Astrocyte of the spinal cord (primary cell): ENCODE data around the gene NANOS2.

Experiments used
- DNase-seq: peaks from one replicate; pipeline ENCODE4 v3.0.0; 2011; ENCODE audit warnings: low read depth, low spot score
- H3K4me3 ChIP-seq: 2 replicates; pipeline ENCODE4 v1.5.1; 2011; ENCODE audit warnings: low read depth, mild to moderate bottlenecking, low read length, moderate library complexity
- in situ Hi-C: cut with HindIII; loops from 2 replicates; pipeline ENCODE4 v1.10.0; 2017; ENCODE audit warnings: low sequenced_read_pairs
- TF ChIP-seq, protein P1 (sequence below): IDR thresholded peaks from 2 replicates; pipeline ENCODE4 v1.5.1; 2012; ENCODE audit warnings: low read depth, mild to moderate bottlenecking, low read length, inconsistent platforms

The NANOS2 gene

DNA sequence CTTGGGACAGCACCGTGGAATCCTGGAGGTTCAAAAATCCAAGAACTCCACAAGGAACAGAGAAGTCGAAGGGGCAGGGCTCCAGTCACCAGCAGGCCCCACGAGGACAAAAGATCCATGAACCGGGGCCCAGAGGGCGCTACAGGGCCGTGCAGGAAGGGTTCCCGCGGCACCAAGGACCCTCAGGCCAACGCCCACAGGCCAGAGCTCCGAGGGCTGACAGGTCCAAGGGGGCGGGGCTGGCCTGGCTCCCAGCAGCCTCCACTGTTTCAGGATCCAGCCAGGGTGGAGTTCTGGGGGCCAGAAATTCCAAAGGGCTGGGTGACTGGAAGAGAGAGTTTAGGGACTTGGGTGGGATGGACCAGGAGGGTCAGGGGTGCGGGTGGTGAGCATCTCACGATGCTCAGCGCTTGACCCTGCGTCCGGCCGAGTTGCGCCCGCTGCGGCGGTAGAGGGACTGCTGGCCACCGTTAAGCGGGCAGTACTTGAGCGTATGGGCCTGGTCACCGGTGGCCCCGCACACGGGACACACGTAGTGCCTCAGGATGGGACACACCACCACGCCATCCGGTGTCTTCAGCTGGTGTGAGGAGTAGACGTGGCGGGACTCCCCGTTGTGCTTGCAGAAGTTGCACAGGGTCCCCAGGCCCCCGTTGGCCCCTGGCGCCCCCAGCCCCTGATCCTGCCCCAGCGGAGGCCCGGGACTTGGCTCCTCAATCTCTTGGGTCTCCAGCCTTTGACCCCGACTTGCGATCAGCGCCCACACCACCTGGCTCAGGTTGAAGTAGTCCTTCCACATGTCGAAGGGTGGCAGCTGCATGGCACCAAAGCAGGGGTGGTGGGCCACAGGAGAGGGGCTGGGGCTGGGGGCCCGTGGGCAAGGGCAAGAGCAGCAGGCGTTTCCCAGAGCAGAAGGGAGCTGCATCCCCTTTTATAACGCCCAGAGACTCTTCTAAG lies at the start of gene NANOS2:
Gene NANOS2 (minus strand): TSS at position 905 of the 957 bp plus-strand sequence. CDS start 85 bp downstream, at position 820.
- no peak within 1 kb of the TSS for H3K4me3 ChIP-seq
- no peak for DNase-seq
- TF ChIP-seq, protein P1, sequence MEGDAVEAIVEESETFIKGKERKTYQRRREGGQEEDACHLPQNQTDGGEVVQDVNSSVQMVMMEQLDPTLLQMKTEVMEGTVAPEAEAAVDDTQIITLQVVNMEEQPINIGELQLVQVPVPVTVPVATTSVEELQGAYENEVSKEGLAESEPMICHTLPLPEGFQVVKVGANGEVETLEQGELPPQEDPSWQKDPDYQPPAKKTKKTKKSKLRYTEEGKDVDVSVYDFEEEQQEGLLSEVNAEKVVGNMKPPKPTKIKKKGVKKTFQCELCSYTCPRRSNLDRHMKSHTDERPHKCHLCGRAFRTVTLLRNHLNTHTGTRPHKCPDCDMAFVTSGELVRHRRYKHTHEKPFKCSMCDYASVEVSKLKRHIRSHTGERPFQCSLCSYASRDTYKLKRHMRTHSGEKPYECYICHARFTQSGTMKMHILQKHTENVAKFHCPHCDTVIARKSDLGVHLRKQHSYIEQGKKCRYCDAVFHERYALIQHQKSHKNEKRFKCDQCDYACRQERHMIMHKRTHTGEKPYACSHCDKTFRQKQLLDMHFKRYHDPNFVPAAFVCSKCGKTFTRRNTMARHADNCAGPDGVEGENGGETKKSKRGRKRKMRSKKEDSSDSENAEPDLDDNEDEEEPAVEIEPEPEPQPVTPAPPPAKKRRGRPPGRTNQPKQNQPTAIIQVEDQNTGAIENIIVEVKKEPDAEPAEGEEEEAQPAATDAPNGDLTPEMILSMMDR, result peak; percentile 17
- in situ Hi-C loops, result no loop called here

DNA sequence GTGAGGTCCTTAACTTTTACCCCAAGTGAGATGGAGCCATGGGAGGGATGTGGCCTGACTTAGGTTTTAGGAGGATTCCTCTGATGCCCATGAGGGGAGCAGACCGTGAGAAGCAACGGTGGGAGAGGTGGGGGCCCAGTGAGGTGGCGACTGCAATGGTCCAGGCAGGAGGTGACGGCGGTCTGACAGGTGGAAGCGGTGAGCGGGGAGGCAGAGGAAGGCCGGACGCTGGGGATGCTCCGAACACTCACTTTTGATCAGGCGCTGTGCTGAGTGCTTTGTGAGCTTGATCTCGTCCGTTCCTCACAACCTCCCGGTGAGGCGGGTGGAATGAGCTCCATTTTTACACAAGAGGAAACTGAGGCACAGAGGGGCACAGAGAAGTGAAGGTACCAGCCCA lies 47.4 kb upstream of the NANOS2 start:
- TF ChIP-seq, protein P1, result no peak
- in situ Hi-C loops, result no loop called here
- H3K4me3 ChIP-seq, result no peak overlapping the region
- no peak for DNase-seq

DNA sequence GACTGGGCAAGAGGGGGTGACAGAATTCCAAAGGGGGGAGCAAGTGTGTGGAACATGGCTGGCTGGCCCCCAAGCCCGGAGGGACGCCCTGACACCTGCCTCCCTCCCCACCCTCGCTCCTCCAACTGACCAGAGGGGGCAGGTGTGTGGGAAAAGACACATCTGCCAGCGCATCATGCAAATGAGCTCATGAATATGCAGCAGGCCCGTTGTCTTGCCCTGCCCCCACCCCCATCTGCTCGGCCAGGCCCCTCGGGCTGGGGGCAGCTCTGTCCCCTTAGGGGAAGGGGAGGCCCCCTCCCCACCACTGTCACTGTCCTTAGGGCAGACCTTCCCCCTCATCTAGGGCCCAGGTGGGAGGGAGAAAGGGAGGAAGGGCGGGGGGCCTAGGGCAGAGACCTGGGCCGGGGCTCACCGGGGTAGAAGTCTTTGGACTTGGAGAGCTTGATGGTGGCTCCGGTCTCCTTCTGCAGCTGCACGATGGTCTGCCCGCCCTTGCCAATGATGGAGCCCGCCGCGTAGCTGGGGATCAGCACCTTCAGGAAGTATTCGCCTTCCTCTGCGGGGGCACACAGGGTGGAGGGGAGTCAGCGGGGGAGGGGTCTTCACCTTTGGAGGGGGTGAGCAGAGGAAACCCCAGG lies 46.1 kb upstream of the NANOS2 start:
- TF ChIP-seq, protein P1, result no peak
- no peak overlapping the region for H3K4me3 ChIP-seq
- no peak for DNase-seq
- in situ Hi-C loops, result no loop called here

DNA sequence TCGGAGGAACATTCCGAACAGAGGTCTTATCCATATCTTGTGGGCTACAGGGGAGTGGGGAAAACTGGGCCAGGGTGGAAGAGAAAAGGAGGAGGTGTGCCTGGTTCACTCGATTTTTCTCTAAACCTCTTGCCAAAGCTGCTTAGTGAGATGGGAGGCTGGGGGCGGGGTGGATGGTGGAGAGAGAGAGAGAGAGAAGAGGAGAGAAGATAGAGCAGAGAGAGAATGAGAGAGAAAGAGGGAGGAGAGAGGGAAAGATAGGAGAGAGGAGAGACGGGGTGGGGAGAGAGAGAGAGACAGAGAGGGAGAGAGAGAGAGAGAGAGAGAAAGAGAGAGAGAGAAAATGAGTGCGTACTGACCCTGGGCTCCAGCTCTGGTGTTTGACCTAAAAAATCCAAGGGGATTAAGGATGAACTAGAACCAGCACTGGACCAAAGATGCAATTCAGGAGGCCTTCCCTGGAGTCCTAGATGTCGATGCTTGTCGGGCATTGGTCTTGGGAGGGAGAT lies 45.0 kb upstream of the NANOS2 start:
- no peak for DNase-seq
- no peak overlapping the region for H3K4me3 ChIP-seq
- in situ Hi-C loops, result no loop called here
- TF ChIP-seq, protein P1, result no peak

DNA sequence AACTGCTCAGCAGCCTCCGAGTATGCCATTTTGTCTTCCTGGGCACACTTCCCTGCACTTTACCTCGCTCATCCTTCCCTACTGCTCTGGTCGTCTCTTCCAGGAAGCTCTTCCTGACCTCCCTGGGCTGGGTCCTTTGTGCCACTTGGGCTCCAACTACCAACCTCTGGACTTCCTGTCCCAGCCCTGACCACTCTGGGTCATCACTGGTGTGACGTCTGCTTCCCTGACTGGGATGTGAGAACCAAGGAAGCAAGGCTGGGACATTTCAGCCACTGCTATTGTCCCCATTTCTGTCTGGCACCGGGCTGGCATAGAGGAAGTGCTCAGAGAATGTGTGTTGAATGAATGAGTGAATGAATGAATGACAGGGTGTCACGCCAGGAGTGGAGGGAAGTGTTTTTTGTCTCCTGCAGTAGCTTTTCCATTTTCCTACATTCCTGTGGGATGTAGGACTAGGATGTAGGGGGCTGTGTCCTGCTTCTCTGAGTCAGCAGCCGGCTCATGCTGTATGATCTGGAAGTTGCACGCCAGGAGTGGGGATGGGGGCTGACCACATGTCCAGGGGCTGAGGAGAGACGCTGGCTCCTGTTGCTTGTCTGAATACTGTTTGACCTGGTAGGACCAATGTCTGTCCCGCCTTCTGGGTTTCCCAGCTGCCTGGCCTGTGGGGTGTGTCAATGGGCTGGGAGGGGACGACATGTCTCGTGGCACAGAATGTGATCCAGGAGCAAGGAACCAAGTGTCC lies 44.4 kb upstream of the NANOS2 start:
- TF ChIP-seq, protein P1, result no peak
- DNase-seq, result peak; percentile 6
- no peak overlapping the region for H3K4me3 ChIP-seq
- in situ Hi-C loops, result no loop called here

DNA sequence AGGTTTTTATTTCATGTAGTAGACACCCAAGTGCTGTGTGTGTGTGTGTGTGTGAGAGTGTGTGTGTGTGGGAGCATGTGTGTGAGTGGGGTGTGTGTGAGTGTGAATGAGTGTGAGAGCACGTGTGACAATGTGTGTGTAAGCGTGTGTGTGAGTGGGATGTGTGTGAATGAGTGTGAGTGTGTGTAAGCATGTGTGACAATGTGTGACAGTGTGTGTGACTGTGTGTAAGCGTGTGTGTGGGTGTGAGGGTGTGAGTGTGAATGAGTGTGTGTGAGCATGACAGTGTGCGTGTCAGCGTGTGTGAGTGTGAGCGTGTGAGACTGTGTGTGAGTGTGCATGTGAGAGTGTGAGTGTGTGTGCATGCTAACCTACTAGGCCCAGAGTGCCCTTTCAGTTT lies 43.7 kb upstream of the NANOS2 start:
- H3K4me3 ChIP-seq, result no peak overlapping the region
- in situ Hi-C loops, result no loop called here
- DNase-seq, result no peak
- TF ChIP-seq, protein P1, result no peak
